Astrocyte (in vitro differentiated cells and primary cell): ENCODE measurements around the gene TRIM44. TPM values are rescaled to one million over a fixed set of nuclear protein-coding genes. Genes with fewer than 3 reads are reported as not detected.
A peak's percentile ranks its signal among the peaks of the same experiment; 100 is the strongest.

ENCODE experiments used
- DNase-seq: peaks from one replicate; pipeline ENCODE4 v3.0.0-alpha.2; 2010; ENCODE audit warnings: low read depth
- FAIRE-seq: peaks from 2 replicates; lab custom pipeline; 2011; peaks lifted over from hg19 to GRCh38; lab: Jason Lieb, UNC
- H2AFZ ChIP-seq: 2 replicates; pipeline ENCODE4 v1.6.0; 2012; ENCODE audit warnings: low read depth, low read length, inconsistent platforms
- H3K27ac ChIP-seq: 2 replicates; pipeline ENCODE4 v1.5.1; 2011; ENCODE audit warnings: low read depth, low read length, inconsistent platforms
- H3K27me3 ChIP-seq: 2 replicates; pipeline ENCODE4 v1.6.0; 2011; ENCODE audit warnings: low read length, inconsistent platforms; ENCODE audit not compliant: insufficient read depth
- H3K36me3 ChIP-seq: 2 replicates; pipeline ENCODE4 v1.5.1; 2011; ENCODE audit warnings: low read length, inconsistent platforms; ENCODE audit not compliant: insufficient read depth
- H3K4me1 ChIP-seq: 2 replicates; pipeline ENCODE4 v1.5.1; 2011; ENCODE audit warnings: low read length, inconsistent platforms; ENCODE audit not compliant: insufficient read depth
- H3K4me2 ChIP-seq: 2 replicates; pipeline ENCODE4 v1.6.0; 2012; ENCODE audit warnings: low read length, inconsistent platforms
- H3K4me3 ChIP-seq: 2 replicates; pipeline ENCODE4 v1.5.1; 2011; ENCODE audit warnings: low read depth, mild to moderate bottlenecking, low read length, inconsistent platforms; ENCODE audit not compliant: insufficient read depth
- H3K79me2 ChIP-seq: 2 replicates; pipeline ENCODE4 v1.6.0; 2012; ENCODE audit warnings: mild to moderate bottlenecking, low read length, inconsistent platforms; ENCODE audit not compliant: insufficient read depth
- H3K9ac ChIP-seq: 2 replicates; pipeline ENCODE4 v1.6.0; 2012; ENCODE audit warnings: mild to moderate bottlenecking, low read length, inconsistent platforms
- H3K9me3 ChIP-seq: 2 replicates; pipeline ENCODE4 v1.5.1; 2012; ENCODE audit warnings: low read depth, mild to moderate bottlenecking, low read length, inconsistent platforms; ENCODE audit not compliant: insufficient read depth
- H4K20me1 ChIP-seq: 2 replicates; pipeline ENCODE4 v1.6.0; 2012; ENCODE audit warnings: low read length, inconsistent platforms; ENCODE audit not compliant: insufficient read depth
- H3K27ac Mint-ChIP-seq: one replicate; pipeline ENCODE4 v1.8.0; 2021; ENCODE audit warnings: mild to moderate bottlenecking, mixed read lengths; ENCODE audit not compliant: unreplicated experiment
- H3K27me3 Mint-ChIP-seq: one replicate; pipeline ENCODE4 v1.8.0; 2021; ENCODE audit warnings: low read depth, mixed read lengths; ENCODE audit not compliant: unreplicated experiment
- H3K36me3 Mint-ChIP-seq: one replicate; pipeline ENCODE4 v1.8.0; 2021; ENCODE audit warnings: low read depth, mixed read lengths; ENCODE audit not compliant: unreplicated experiment
- H3K4me1 Mint-ChIP-seq: one replicate; pipeline ENCODE4 v1.8.0; 2021; ENCODE audit warnings: low read depth, mixed read lengths; ENCODE audit not compliant: unreplicated experiment
- H3K4me3 Mint-ChIP-seq: one replicate; pipeline ENCODE4 v1.8.0; 2021; ENCODE audit warnings: mild to moderate bottlenecking, moderate library complexity, mixed read lengths; ENCODE audit not compliant: unreplicated experiment
- H3K9me3 Mint-ChIP-seq: one replicate; pipeline ENCODE4 v1.8.0; 2021; ENCODE audit warnings: mild to moderate bottlenecking, mixed read lengths; ENCODE audit not compliant: unreplicated experiment
- CTCF ChIP-seq: IDR thresholded peaks from 2 replicates; pipeline ENCODE4 v1.5.1; 2011; ENCODE audit warnings: low read depth, mild to moderate bottlenecking, inconsistent platforms, low read length, moderate library complexity; ENCODE audit not compliant: insufficient read depth
- EZH2 ChIP-seq: IDR thresholded peaks from 2 replicates; pipeline ENCODE4 v1.6.1; 2012; ENCODE audit warnings: mild to moderate bottlenecking, low read length, inconsistent platforms; ENCODE audit not compliant: insufficient read depth
- total RNA-seq: library from RNA; stranded (reverse); gene quantifications from 2 replicates; pipeline ENCODE4 v1.2.1, GENCODE V29; 2021

The TRIM44 gene
- total RNA-seq, 1 donor from 2014 or later: 61.0 TPM

GRCh38 chr11:35786188-35786587 is 123.6 kb downstream of the TRIM44 start:
- H3K79me2 ChIP-seq: peaks cover 21% of the 10 kb centered on the region
- no peak overlapping the region for H3K4me3 ChIP-seq
- no peaks in the 10 kb centered on the region for H3K27me3 Mint-ChIP-seq

GRCh38 chr11:35787013-35787504 is 124.5 kb downstream of the TRIM44 start:
- Mint-ChIP-seq H3K4me3 (no peak overlapping the region), H3K27me3 (no peaks in the 10 kb centered on the region), H3K36me3 (peaks cover 5% of the 10 kb centered on the region), H3K4me1 (peaks cover 47% of the 10 kb centered on the region), H3K9me3 (no peaks in the 10 kb centered on the region), H3K27ac (peak overlapping the region; percentile 76)
- TF ChIP-seq CTCF (no peak), EZH2 (no peak)
- FAIRE-seq (no peak), DNase-seq (no peak)
- H3K27ac ChIP-seq: no peak overlapping the region
- H3K4me1 ChIP-seq: peaks cover 16% of the 10 kb centered on the region
- no peak overlapping the region for H3K4me3 ChIP-seq
- no peak overlapping the region for H2AFZ ChIP-seq
- no peaks in the 10 kb centered on the region for H3K36me3 ChIP-seq
- no peaks in the 10 kb centered on the region for H3K27me3 ChIP-seq
- peak overlapping the region; percentile 22 for H3K4me2 ChIP-seq
- H4K20me1 ChIP-seq: peaks cover 82% of the 10 kb centered on the region
- peaks cover 19% of the 10 kb centered on the region for H3K79me2 ChIP-seq
- no peak overlapping the region for H3K9ac ChIP-seq
- no peaks in the 10 kb centered on the region for H3K9me3 ChIP-seq

More at GRCh38 chr11:35786188-35786587, 123.6 kb downstream of the TRIM44 start:
- no peaks in the 10 kb centered on the region for H3K9me3 ChIP-seq
- Mint-ChIP-seq H3K36me3 (peaks cover 2% of the 10 kb centered on the region), H3K9me3 (no peaks in the 10 kb centered on the region), H3K27ac (peak overlapping the region; percentile 69), H3K4me3 (no peak overlapping the region), H3K4me1 (peaks cover 52% of the 10 kb centered on the region)
- no peak overlapping the region for H3K9ac ChIP-seq
- H3K36me3 ChIP-seq: no peaks in the 10 kb centered on the region
- no peak overlapping the region for H3K27ac ChIP-seq
- TF ChIP-seq CTCF (no peak), EZH2 (no peak)
- DNase-seq (no peak), FAIRE-seq (no peak)
- peaks cover 84% of the 10 kb centered on the region for H4K20me1 ChIP-seq
- H3K27me3 ChIP-seq: no peaks in the 10 kb centered on the region
- no peak overlapping the region for H2AFZ ChIP-seq
- H3K4me2 ChIP-seq: no peak overlapping the region
- H3K4me1 ChIP-seq: peaks cover 16% of the 10 kb centered on the region

- peaks cover 17% of the 10 kb centered on the region for H3K79me2 ChIP-seq
- H3K36me3 Mint-ChIP-seq: peaks cover 5% of the 10 kb centered on the region
- no peak overlapping the region for H3K27ac ChIP-seq
- peaks cover 16% of the 10 kb centered on the region for H3K4me1 ChIP-seq
- H3K9me3 Mint-ChIP-seq: no peaks in the 10 kb centered on the region
- TF ChIP-seq EZH2 (no peak), CTCF (no peak)
- H3K27me3 Mint-ChIP-seq: no peaks in the 10 kb centered on the region
- H3K4me1 Mint-ChIP-seq: peaks cover 46% of the 10 kb centered on the region
- H3K27me3 ChIP-seq: no peaks in the 10 kb centered on the region
- H3K9ac ChIP-seq: no peak overlapping the region
- no peak for DNase-seq
- no peak overlapping the region for H3K4me3 Mint-ChIP-seq
- no peaks in the 10 kb centered on the region for H3K36me3 ChIP-seq
- peak overlapping the region; percentile 70 for H3K27ac Mint-ChIP-seq
- no peak overlapping the region for H3K4me3 ChIP-seq
- no peaks in the 10 kb centered on the region for H3K9me3 ChIP-seq
- no peak for FAIRE-seq
- no peak overlapping the region for H3K4me2 ChIP-seq
- peaks cover 82% of the 10 kb centered on the region for H4K20me1 ChIP-seq
- no peak overlapping the region for H2AFZ ChIP-seq
These were observed 125.1 kb downstream of the TRIM44 start for GRCh38 chr11:35787626-35788025.
